SK-N-SH (cell line): ENCODE measurements around the gene EPDR1. TPM values are rescaled to one million over a fixed set of nuclear protein-coding genes. Genes with fewer than 3 reads are reported as not detected.

Source experiments
- CTCF ChIA-PET: fragments of 300-600, 350-600 bp; formaldehyde crosslinking; extraction: SDS; loops from one replicate; lab custom pipeline; 2021; lab: Yijun Ruan, JAX
- POLR2A ChIA-PET: fragments of 350-600 bp; sonication (Branson Sonifier 250); formaldehyde crosslinking; extraction: SDS; loops from one replicate; lab custom pipeline; 2020; ENCODE audit warnings: antibody characterized with exemption, inconsistent platforms; lab: Yijun Ruan, JAX
- DNase-seq: peaks from one replicate; pipeline ENCODE4 v3.0.0; 2012
- H2AFZ ChIP-seq: fragments of 200-600 bp; sonication (generic); 2 replicates; pipeline ENCODE4 v1.8.1; 2016; ENCODE audit warnings: antibody characterized with exemption, mild to moderate bottlenecking, low read depth
- H3F3A ChIP-seq: fragments of 200-600 bp; sonication (generic); replicated peaks from 2 replicates; pipeline ENCODE3; 2016; ENCODE audit warnings: antibody characterized with exemption, mild to moderate bottlenecking; ENCODE audit not compliant: insufficient read depth
- H3K27ac ChIP-seq, 2 experiments: fragments of 200-500 bp in 1 of 2; fragments of 200-600 bp in 1 of 2; sonication (Bioruptor generic) in 1 of 2; sonication (generic), shearing (Covaris generic) in 1 of 2; 2 replicates each; pipeline versions ENCODE4 v1.5.1 to v1.6.1; 2014 to 2016; ENCODE audit warnings: low read depth in 2 of 2, inconsistent platforms in 1 of 2, low read length in 1 of 2, mild to moderate bottlenecking in 1 of 2, mixed read lengths in 1 of 2
- H3K27me3 ChIP-seq: fragments of 200-600 bp; sonication (generic), shearing (Covaris generic); 2 replicates; pipeline ENCODE4 v1.6.1; 2016; ENCODE audit warnings: mixed run types; ENCODE audit not compliant: insufficient read depth
- H3K36me3 ChIP-seq, 2 experiments: fragments of 200-500 bp in 1 of 2; fragments of 200-600 bp in 1 of 2; sonication (Bioruptor generic) in 1 of 2; sonication (generic) in 1 of 2; replicated peaks in 1 of 2; 2 replicates each; pipeline versions ENCODE3 to v1.5.1; 2014 to 2016; ENCODE audit warnings: low read length in 1 of 2, mild to moderate bottlenecking in 1 of 2; ENCODE audit not compliant: insufficient read depth in 2 of 2, control insufficient read depth in 1 of 2
- H3K4me1 ChIP-seq, 2 experiments: fragments of 200-500 bp in 1 of 2; fragments of 200-600 bp in 1 of 2; sonication (Bioruptor generic) in 1 of 2; sonication (generic), shearing (Covaris generic) in 1 of 2; 2 replicates each; pipeline versions ENCODE4 v1.5.1 to v1.6.1; 2014 to 2016; ENCODE audit warnings: low read depth in 1 of 2, low read length in 1 of 2, mixed run types in 1 of 2; ENCODE audit not compliant: insufficient read depth in 2 of 2, control insufficient read depth in 1 of 2
- H3K4me2 ChIP-seq: fragments of 200-600 bp; sonication (generic), shearing (Covaris generic); 2 replicates; pipeline ENCODE4 v1.6.1; 2017; ENCODE audit warnings: mixed run types
- H3K4me3 ChIP-seq, 2 experiments: fragments of 200-500 bp in 1 of 2; fragments of 200-600 bp in 1 of 2; sonication (Bioruptor generic) in 1 of 2; sonication (generic), shearing (Covaris generic) in 1 of 2; 2 replicates each; pipeline versions ENCODE4 v1.5.1 to v1.8.1; 2014 to 2016; ENCODE audit warnings: low read depth in 2 of 2, inconsistent platforms in 1 of 2, low read length in 1 of 2, mild to moderate bottlenecking in 1 of 2, mixed read lengths in 1 of 2, moderate library complexity in 1 of 2
- H3K79me2 ChIP-seq: fragments of 200-600 bp; sonication (generic); 2 replicates; pipeline ENCODE4 v1.8.1; 2017; ENCODE audit warnings: mild to moderate bottlenecking; ENCODE audit not compliant: insufficient read depth
- H3K9ac ChIP-seq: fragments of 200-600 bp; sonication (generic); 2 replicates; pipeline ENCODE4 v1.6.1; 2017; ENCODE audit warnings: mixed run types
- H3K9me2 ChIP-seq: fragments of 200-600 bp; sonication (generic); 2 replicates; pipeline ENCODE4 v1.6.1; 2017; ENCODE audit warnings: mixed run types
- H3K9me3 ChIP-seq: fragments of 200-600 bp; sonication (generic); 2 replicates; pipeline ENCODE4 v1.6.1; 2017; ENCODE audit warnings: mixed run types, mild to moderate bottlenecking, moderate library complexity
- H4K20me1 ChIP-seq: fragments of 200-600 bp; sonication (generic); 2 replicates; pipeline ENCODE4 v1.6.1; 2017; ENCODE audit warnings: mild to moderate bottlenecking, mixed run types; ENCODE audit not compliant: insufficient read depth
- CHD2 ChIP-seq: fragments of 150-350 bp; IDR thresholded peaks from 2 replicates; pipeline ENCODE4 v1.6.1; 2018; ENCODE audit warnings: low read length; ENCODE audit not compliant: partially characterized antibody
- CTCF ChIP-seq: fragments of 200-600 bp; sonication (generic); IDR thresholded peaks from 2 replicates; pipeline ENCODE4 v1.6.1; 2017; ENCODE audit warnings: antibody characterized with exemption, mild to moderate bottlenecking, moderate library complexity
- ELF1 ChIP-seq: IDR thresholded peaks from 2 replicates; pipeline ENCODE4 v1.4.0; 2012
- EZH2phosphoT487 ChIP-seq: fragments of 200-600 bp; sonication (generic); IDR thresholded peaks from 2 replicates; pipeline ENCODE4 v1.6.1; 2017; ENCODE audit warnings: low read depth, mixed run types, mild to moderate bottlenecking, antibody characterized with exemption, moderate library complexity, borderline replicate concordance
- FOSL2 ChIP-seq: IDR thresholded peaks from 2 replicates; pipeline ENCODE4 v1.4.0; 2012; ENCODE audit warnings: low read depth, mild to moderate bottlenecking, moderate library complexity, borderline replicate concordance
- FOXJ3 ChIP-seq: sonication (generic); formaldehyde crosslinking; IDR thresholded peaks from 2 replicates; pipeline ENCODE4 v1.5.1; 2020; ENCODE audit warnings: mild to moderate bottlenecking, missing genetic modification reagents
- GABPA ChIP-seq: IDR thresholded peaks from 2 replicates; pipeline ENCODE4 v1.4.0; 2012; ENCODE audit warnings: low read depth, mild to moderate bottlenecking
- GATA2 ChIP-seq: sonication (generic); formaldehyde crosslinking; IDR thresholded peaks from 2 replicates; pipeline ENCODE4 v1.5.0; 2020; ENCODE audit warnings: mild to moderate bottlenecking, missing genetic modification reagents
- NFIC ChIP-seq: IDR thresholded peaks from 2 replicates; pipeline ENCODE4 v1.4.0; 2012; ENCODE audit warnings: borderline replicate concordance
- NRF1 ChIP-seq: IDR thresholded peaks from 2 replicates; pipeline ENCODE4 v1.6.1; 2012; ENCODE audit warnings: low read depth, mild to moderate bottlenecking, low read length
- PBX3 ChIP-seq: IDR thresholded peaks from 2 replicates; pipeline ENCODE4; 2012
- RCOR1 ChIP-seq: fragments of 150-350 bp; IDR thresholded peaks from 2 replicates; pipeline ENCODE4 v1.6.1; 2017; ENCODE audit warnings: antibody characterized with exemption, low read length
- REST ChIP-seq: IDR thresholded peaks from 2 replicates; pipeline ENCODE4 v1.6.1; 2012; ENCODE audit warnings: mild to moderate bottlenecking, low read depth, low read length, moderate library complexity
- RFX5 ChIP-seq: IDR thresholded peaks from 2 replicates; pipeline ENCODE4 v1.6.1; 2012; ENCODE audit warnings: mild to moderate bottlenecking, improper control_type of control experiment, low read length
- RXRA ChIP-seq: IDR thresholded peaks from 2 replicates; pipeline ENCODE4 v1.4.0; 2012; ENCODE audit warnings: low read depth, mild to moderate bottlenecking, borderline replicate concordance
- SIN3A ChIP-seq: IDR thresholded peaks from 2 replicates; pipeline ENCODE4 v1.6.1; 2012; ENCODE audit warnings: low read depth, mild to moderate bottlenecking, low read length, moderate library complexity, borderline replicate concordance
- TAF1 ChIP-seq: IDR thresholded peaks from 2 replicates; pipeline ENCODE4 v1.6.1; 2012; ENCODE audit warnings: low read depth, mild to moderate bottlenecking, low read length, moderate library complexity, borderline replicate concordance
- TEAD4 ChIP-seq: IDR thresholded peaks from 2 replicates; pipeline ENCODE4 v1.4.0; 2012; ENCODE audit warnings: mild to moderate bottlenecking, borderline replicate concordance; ENCODE audit not compliant: insufficient read depth
- USF1 ChIP-seq: IDR thresholded peaks from 2 replicates; pipeline ENCODE4 v1.4.0; 2012; ENCODE audit warnings: low read depth, borderline replicate concordance
- WGBS: methylation state at CpG from one replicate; pipeline ENCODE4 v1.1.6; 2017; ENCODE audit warnings: low lambda C conversion rate; 5-methylcytosine and 5-hydroxymethylcytosine counted together
- polyA plus RNA-seq, 3 experiments: library from polyadenylated mRNA; depleted of rRNA; stranded (reverse); fragments of >200 nt; gene quantifications; 2 replicates each; pipeline ENCODE4 v1.2.3, GENCODE V29; 2012

The EPDR1 gene
- polyA plus RNA-seq, 1 of the 3 experiments (the other 2 are of a cell fraction) = 7.4 TPM

- TF ChIP-seq USF1 = no peak
- no peak for TF ChIP-seq TAF1
- TF ChIP-seq, all 33 proteins: peak for 0
Measured at GRCh38 chr7:37974711-37975110, 54.3 kb downstream of the EPDR1 start (continued).

- 22% methylated on average over 2 of the region's 2 CpGs for WGBS
- no peak for DNase-seq
- no peak overlapping the region for H3K27ac ChIP-seq
- no peak overlapping the region for H3K4me3 ChIP-seq
- no peak overlapping the region for H2AFZ ChIP-seq
- H4K20me1 ChIP-seq = no peaks in the 10 kb centered on the region
- H3K4me2 ChIP-seq = no peak overlapping the region
- H3K9me2 ChIP-seq = no peaks in the 10 kb centered on the region
- H3K4me1 ChIP-seq = no peaks in the 10 kb centered on the region
- TF ChIP-seq TEAD4 (no peak), NFIC (no peak), GABPA (no peak), PBX3 (no peak), SIN3A (no peak), RXRA (no peak), GATA2 (CRISPR knock-in tag) (no peak), ELF1 (no peak), CHD2 (no peak), EZH2phosphoT487 (no peak), FOXJ3 (no peak), USF1 (no peak), NRF1 (no peak)
- ChIA-PET CTCF (interaction anchor here (0.7 kb wide), 1 partner anchor 143 kb away, joined by 3 read pairs; no protein-coding TSS in a partner anchor), POLR2A (no interaction called here)
- no peaks in the 10 kb centered on the region for H3K27me3 ChIP-seq
- no peaks in the 10 kb centered on the region for H3K79me2 ChIP-seq
- no peaks in the 10 kb centered on the region for H3K36me3 ChIP-seq
- no peak overlapping the region for H3K9ac ChIP-seq
- H3K9me3 ChIP-seq = no peaks in the 10 kb centered on the region
- no peaks in the 10 kb centered on the region for H3F3A ChIP-seq
Measured at GRCh38 chr7:37977243-37977642, 56.8 kb downstream of the EPDR1 start.

- no peaks in the 10 kb centered on the region for H3K36me3 ChIP-seq
- no peak for TF ChIP-seq GATA2 (CRISPR knock-in tag)
- TF ChIP-seq RCOR1 = no peak
- TF ChIP-seq REST = no peak
- TF ChIP-seq FOSL2 = no peak
- TF ChIP-seq RFX5 = no peak
- TF ChIP-seq CTCF = no peak
- no peak for TF ChIP-seq EZH2phosphoT487
- TF ChIP-seq NFIC = no peak
- no peak for TF ChIP-seq FOXJ3
- no peak for TF ChIP-seq CHD2
- no peak overlapping the region for H3K27ac ChIP-seq
- POLR2A ChIA-PET = no interaction called here
- no peak overlapping the region for H3K9ac ChIP-seq
- no peaks in the 10 kb centered on the region for H3K9me2 ChIP-seq
- no peaks in the 10 kb centered on the region for H4K20me1 ChIP-seq
- H3F3A ChIP-seq = no peaks in the 10 kb centered on the region
- H3K79me2 ChIP-seq = no peaks in the 10 kb centered on the region
- H3K27me3 ChIP-seq = no peaks in the 10 kb centered on the region
- no peak overlapping the region for H3K4me2 ChIP-seq
- no peak for DNase-seq
- no peaks in the 10 kb centered on the region for H3K4me1 ChIP-seq
- H2AFZ ChIP-seq = no peak overlapping the region
- CTCF ChIA-PET = no interaction called here
- no peak overlapping the region for H3K4me3 ChIP-seq
- H3K9me3 ChIP-seq = no peaks in the 10 kb centered on the region
Measured at GRCh38 chr7:37981664-37982063, 61.2 kb downstream of the EPDR1 start.
